HK-2 (cell line): ENCODE results near the gene FATE1.

Experiments used
- DNase-seq: peaks from one replicate; pipeline ENCODE4 v3.0.0-alpha.2; 2018; ENCODE audit not compliant: unreplicated experiment

The FATE1 gene

GRCh38 chrX:151704041-151704663, 11.7 kb upstream of the FATE1 start:
- DNase-seq = no peak

DNA sequence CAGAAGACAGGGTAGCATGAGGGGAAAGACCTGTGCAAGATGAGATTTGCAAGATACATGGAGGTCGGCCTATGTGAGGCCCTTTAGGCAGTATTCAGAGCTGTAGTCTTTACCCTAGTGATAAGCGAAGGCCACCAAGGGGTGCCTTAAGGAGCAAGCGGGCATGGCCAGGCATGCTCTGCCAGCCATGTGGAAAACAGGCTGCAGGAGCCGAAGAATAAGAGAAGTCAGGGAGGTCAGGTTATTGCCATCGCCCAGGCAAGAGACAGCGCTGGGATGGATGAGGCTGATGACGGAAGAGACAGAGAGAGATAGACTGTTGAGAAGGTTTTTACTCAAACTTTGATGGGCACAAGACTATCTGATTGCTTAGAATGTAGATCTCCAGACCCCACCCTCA, 7.0 kb upstream of the FATE1 start:
- DNase-seq = no peak

DNA sequence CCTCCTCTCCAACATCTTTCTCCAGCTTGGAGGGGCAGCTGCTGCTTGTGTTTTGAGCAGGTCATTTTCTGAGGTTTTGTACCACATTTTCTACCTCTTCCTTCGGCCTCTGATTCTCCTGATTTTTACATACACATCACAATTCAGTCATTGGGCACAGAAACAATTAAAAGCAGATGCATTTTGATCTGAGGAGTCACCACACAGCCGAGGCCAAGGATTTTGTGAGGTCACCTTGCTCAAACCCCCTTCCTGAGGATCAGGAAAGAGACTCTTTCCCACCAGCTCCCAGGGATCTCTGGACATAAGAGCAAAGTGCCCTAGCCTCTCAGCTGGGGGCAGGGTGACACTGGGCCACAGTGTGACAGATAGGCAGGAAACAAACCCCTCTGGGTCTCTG, 5.4 kb upstream of the FATE1 start:
- no peak for DNase-seq

- DNase-seq = no peak
These were observed 4.7 kb upstream of the FATE1 start for GRCh38 chrX:151711154-151711553.

DNA sequence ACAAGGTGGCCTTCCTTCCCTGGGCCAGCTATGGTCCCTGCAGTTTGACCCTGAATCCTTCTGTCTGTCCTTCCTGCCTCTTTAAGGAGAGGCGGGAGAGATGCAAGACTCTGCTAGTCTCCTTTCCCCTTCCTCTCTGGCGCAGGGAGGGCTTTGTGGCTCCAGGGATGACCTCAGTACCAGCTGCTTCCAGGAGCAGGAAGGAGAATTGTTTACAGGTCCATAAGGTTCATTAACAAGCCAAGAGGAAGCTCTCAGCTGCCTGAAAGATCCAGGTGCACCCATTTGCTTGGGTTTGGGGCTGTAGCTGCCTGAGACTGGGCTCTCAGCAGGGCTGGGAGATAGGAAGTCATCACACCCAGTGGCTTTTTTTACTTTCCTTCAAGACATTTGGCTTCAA, 4.0 kb upstream of the FATE1 start:
- DNase-seq = no peak

DNA sequence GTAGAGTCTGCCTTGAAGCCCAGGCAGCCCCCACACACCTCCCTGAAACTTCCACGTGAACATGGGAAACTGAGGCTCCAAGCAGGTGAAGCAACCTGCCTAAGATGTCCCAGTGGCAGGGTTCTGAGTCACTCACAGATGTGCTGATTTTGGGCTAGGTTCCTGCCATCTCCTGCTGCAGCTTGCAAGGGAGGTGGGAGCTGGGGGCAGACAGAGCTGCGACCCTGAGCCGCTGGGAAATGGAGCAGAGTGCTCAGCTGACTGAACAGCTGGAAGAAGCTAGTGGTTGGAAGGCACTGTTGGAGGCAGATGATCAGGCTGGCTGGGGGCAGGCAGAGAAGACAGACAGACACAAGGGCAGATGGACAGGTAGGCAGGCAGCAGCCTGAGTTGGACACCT, 3.6 kb upstream of the FATE1 start:
- no peak for DNase-seq

- DNase-seq = peak; percentile 13
These were observed 2.0 kb upstream of the FATE1 start for GRCh38 chrX:151713849-151714248.

DNA sequence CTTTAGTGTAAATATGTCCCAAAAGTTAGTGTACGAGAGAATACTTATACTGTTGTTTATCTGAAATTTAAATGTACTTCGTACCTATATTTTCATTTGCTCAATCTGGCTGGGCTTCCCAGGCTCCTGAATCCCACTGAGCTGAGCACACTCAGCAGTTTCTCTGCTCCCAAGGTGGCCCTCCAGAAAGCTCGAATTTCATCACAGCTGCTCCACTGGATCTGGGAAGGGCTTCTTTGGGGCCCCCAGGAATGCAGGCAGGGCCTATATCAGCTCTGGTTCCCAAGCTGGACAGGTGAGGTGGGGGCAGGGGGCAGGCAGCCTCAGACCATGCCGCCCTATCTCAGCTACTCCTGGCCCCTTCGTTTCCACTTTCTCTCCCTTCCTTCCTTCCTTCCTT, 1.5 kb upstream of the FATE1 start:
- no peak for DNase-seq

GRCh38 chrX:151722241-151722846, 6.5 kb downstream of the FATE1 start:
- no peak for DNase-seq

DNA sequence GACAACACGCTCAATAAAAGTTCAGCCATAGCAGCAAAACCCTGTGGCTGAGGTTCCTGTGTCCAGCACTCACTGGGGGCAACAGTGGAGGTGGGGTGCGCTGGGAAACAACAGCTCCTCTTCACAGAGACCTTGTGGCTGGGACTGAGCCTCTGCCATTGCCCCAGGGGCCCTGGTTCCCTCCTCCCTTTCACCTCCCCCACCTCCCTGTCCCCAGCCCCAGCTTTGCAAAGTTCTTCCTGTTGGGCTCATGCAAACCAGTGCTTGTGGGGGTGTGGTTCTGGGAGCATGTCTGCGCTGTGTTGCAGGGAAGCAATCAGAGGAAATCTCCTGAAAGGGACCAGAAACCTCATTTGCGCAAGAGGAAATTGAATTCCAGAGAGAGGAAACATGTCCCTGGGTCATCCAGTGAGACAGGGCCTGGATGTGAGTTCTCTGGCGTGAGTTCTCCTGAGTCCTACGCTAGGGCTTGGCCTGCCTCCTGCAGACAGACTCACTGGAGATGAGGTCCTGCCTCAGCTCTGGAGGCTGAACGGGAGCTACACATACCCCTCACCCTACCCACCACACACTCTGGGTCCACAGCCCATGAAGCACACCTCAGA, 7.4 kb downstream of the FATE1 start:
- DNase-seq = no peak

- no peak for DNase-seq
These were observed 8.9 kb downstream of the FATE1 start for GRCh38 chrX:151724563-151725337.

DNA sequence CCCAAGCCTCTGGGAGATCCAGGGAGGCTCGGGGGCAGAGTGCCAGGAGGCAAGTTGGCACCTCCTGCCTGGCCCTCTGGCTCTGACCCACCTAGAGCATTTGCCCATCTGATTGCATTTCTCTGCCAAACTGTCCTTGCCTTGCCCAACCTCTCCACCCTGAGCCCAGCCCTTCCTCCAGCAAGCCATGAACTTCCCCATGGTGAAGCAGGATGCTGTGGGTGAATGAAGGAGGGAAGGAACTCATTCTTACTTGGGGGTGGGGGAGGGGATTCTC, 9.4 kb downstream of the FATE1 start:
- DNase-seq = no peak

DNA sequence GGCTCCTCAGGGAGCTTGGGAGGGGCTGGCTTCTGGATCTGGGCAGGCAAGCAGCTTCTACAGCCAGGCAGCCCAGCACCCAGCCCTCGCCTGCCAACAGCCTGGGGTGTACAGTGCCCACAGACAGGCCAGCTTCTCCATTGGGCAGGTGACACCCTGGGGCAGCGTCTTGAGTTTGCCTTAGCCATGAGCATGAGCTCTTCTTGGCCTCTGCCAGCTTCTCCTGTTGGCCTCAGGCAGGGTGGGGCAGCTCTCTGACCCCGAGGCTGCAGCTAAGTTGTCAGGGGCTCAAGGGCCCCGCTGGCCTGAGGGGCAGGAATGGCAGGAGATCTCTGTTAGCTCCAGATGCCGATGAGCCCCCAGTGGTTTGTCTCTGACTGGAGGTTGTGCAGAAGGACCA, 10.9 kb downstream of the FATE1 start:
- DNase-seq = no peak

- DNase-seq = no peak
These were observed 11.5 kb downstream of the FATE1 start for GRCh38 chrX:151727346-151727745.

DNA sequence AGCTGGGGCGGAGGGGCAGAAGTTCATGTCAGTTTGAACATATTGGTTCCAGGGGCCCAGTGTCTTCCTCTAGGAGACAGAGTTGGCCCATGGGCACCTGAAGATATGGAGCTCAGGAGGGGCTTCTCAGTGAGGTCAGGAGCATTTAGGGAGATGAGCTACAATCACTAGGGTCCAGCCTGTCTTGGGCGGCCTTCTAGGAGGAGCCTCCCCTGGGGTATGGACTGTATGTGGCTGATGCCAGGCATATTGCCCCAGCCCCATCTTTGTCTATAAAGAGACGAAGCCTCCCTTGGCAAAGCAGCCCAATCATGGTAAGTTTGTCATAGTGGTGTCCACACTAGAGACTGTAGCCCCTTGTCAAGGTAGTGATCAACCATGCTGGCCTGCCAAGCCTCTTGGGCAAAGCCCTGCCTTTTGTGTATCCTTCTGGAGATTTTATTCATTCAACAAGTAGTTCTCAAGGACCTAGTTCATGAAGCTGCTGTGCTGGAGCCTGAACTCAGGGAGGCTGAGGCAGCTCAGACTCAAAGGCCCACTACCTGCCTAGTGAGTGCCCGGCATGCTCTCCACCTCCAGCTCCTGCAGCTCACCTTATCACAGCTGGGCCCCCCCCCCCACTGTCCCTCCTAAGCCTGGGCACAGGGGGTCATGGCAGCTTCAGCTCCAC, 13.4 kb downstream of the FATE1 start:
- DNase-seq = no peak

- DNase-seq = no peak
These were observed 18.6 kb downstream of the FATE1 start, which contains the start of gene CNGA2 for GRCh38 chrX:151734446-151734845. TSS of gene CNGA2 (plus strand) at chrX:151734746. CDS start at chrX:151738484, 3,738 bp downstream.

- no peak for DNase-seq
These were observed 19.4 kb downstream of the FATE1 start for GRCh38 chrX:151735219-151735618.

DNA sequence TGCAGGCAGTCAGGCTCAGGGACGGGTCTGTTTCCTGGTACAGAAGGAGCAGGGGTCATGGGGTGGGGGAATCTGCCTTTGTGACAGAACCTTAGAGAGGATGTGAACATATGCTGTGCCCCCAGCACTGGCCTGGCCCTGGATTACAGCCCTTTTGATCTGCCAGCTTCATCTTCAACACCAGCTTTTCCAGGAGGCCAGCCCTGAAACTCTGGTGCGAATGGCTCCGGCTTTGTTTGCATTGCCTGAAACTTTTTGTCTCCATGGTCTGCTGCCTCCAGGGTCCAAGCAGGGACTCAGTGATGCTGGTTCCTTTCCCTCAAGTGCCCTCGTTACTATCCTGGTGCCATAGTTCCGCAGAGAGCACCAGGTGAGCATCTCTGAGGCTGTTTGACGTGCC, 20.9 kb downstream of the FATE1 start:
- no peak for DNase-seq

DNA sequence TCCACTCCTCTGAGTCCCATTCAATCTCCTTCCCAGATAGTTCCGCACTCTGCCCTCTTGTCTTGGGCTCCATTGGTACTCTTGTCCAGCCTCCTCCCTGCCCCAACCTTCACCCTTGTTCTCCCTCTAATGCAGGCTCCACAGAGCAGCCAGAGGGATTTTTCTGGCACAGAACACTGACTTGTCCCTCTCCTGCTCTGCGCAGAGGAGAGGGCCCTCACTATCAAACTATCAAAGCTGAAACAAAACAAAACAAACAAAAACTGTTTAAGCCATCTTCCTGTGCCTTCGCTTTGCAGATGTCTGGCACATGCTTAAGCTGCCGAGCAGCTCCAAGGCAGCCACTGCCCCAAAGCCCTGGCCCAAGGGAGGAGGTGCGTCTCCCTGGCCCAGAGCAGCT, 21.7 kb downstream of the FATE1 start:
- DNase-seq = no peak

DNA sequence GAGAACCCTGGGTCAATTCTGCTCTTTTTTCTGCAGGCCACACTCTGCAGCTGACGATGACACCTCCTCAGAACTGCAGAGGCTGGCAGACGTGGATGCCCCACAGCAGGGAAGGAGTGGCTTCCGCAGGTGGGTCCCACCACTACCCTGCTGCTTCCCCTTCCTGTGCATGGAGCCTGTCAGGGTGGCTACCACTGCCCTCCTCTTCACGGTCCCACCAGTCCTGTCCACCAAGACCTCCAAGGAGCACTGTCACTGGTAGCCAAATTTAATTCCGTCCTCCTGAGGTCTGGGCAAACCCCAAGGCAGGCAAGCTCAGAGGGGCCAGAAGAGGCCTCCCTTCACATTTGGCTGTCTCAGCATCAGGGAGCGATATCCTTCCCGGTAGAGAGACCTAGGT, 22.9 kb downstream of the FATE1 start:
- DNase-seq = no peak

DNA sequence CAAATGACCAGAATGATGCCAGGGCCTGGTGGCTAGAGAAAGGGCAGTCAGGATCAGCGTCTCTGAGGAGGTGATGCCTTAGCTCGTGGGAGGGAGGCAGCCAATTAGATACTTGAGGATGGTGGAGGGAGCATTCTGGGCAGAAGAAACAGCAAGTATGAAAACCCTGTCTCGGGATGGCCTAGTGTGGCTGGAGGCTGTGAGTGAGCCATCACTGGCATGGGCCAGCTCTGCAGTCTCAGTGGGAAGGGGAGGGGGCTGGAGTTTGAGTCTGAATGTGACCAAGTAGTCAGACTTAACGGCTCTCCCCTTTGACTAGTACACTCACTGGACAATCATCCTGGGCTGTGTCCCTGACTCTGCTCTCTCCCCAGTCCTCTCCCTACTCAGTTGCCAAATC, 25.8 kb downstream of the FATE1 start:
- no peak for DNase-seq

- DNase-seq = no peak
These were observed 26.5 kb downstream of the FATE1 start for GRCh38 chrX:151742311-151742710.
